Right lobe of liver (tissue), 4 donors: ENCODE measurements around the gene UBXN4.

ENCODE experiments used
- CTCF ChIP-seq, 4 donors: fragments of 200-600 bp in 3 of 4; fragments of 450-650 bp in 1 of 4; IDR thresholded peaks; one replicate each; pipeline versions ENCODE4 v1.5.1 to v1.8.0; 2016 to 2022; ENCODE audit warnings: antibody characterized with exemption in 4 of 4, mild to moderate bottlenecking in 2 of 4
- POLR2A ChIP-seq: fragments of 450-650 bp; IDR thresholded peaks from one replicate; pipeline ENCODE4 v1.6.1; 2017; ENCODE audit warnings: antibody characterized with exemption, mild to moderate bottlenecking
- donor health status: DM: no; HTN: no; CAD: no.
- donor health status: DM: no; HTN: no; CAD: no.
- donor health status: DM: no; HTN: yes; CAD: no.

- no peak for TF ChIP-seq CTCF (IDR thresholded peaks at IDR 0.05)
- no peak for TF ChIP-seq POLR2A
Measured at GRCh38 chr2:135802350-135802749, 60.7 kb downstream of the UBXN4 start.
